Neural cell (in vitro differentiated cells): ENCODE results near the gene PSG6.
"Not testable (repeated sequence)": the region's sequence is repeated elsewhere in the genome, so short reads cannot be mapped to it uniquely, and the experiment has no call there.

Experiments
- CTCF ChIP-seq: fragments of 450-650 bp; IDR thresholded peaks from 2 replicates; pipeline ENCODE4 v1.5.1; 2014; ENCODE audit warnings: antibody characterized with exemption, mild to moderate bottlenecking, moderate library complexity; ENCODE audit not compliant: poor library complexity, severe bottlenecking
- EZH2 ChIP-seq: fragments of 200-600, 300-800 bp; shearing (Covaris generic), sonication (generic); IDR thresholded peaks from 2 replicates; pipeline ENCODE4 v1.6.1; 2014; ENCODE audit warnings: antibody characterized with exemption, low read length, borderline replicate concordance, mild to moderate bottlenecking; ENCODE audit not compliant: insufficient read depth, poor library complexity, severe bottlenecking
- MXI1 ChIP-seq: fragments of 450-650 bp; conservative IDR thresholded peaks from 2 replicates; pipeline ENCODE4 v1.6.1; 2014; ENCODE audit warnings: antibody characterized with exemption, mild to moderate bottlenecking; ENCODE audit not compliant: poor library complexity, severe bottlenecking

GRCh38 chr19:42933412-42933811 lies 15.7 kb upstream of the PSG6 start:
- not testable (repeated sequence) for TF ChIP-seq MXI1, CTCF, EZH2
